Testis (tissue), 2 donors: Measurements from ENCODE around the gene NFATC2IP.
"Not testable (repeated sequence)": the region's sequence is repeated elsewhere in the genome, so short reads cannot be mapped to it uniquely, and the experiment has no call there.

ENCODE experiments used
- POLR2A ChIP-seq: fragments of 450-650 bp; IDR thresholded peaks from one replicate; pipeline ENCODE4 v1.6.1; 2017; ENCODE audit warnings: antibody characterized with exemption, mild to moderate bottlenecking, moderate library complexity
- TF ChIP-seq, protein P1 (sequence below), 3 experiments: fragments of 450-650 bp in 2 of 3; fragments of 200-600 bp in 1 of 3; sonication (generic) in 1 of 3; IDR thresholded peaks; one replicate each; pipeline ENCODE4 v1.5.1; 2016 to 2019; ENCODE audit warnings: antibody characterized with exemption in 3 of 3, mild to moderate bottlenecking in 2 of 3, moderate library complexity in 1 of 3

DNA sequence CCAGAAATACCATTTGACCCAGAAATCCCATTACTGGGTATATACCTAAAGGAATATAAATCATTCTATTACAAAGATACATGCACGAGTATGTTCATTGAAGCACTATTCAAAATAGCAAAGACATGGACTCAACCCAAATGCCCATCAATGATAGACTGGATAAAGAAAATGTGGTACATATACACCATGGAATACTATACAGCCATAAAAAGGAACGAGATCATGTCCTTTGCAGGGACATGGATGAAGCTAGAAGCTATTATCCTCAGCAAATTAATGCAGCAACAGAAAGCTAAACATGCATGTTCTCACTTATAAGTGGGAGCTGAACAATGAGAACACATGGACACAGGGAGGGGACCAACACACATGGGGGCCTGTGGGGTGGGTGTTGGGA is 24.5 kb upstream of the NFATC2IP start:
- TF ChIP-seq, protein P1, sequence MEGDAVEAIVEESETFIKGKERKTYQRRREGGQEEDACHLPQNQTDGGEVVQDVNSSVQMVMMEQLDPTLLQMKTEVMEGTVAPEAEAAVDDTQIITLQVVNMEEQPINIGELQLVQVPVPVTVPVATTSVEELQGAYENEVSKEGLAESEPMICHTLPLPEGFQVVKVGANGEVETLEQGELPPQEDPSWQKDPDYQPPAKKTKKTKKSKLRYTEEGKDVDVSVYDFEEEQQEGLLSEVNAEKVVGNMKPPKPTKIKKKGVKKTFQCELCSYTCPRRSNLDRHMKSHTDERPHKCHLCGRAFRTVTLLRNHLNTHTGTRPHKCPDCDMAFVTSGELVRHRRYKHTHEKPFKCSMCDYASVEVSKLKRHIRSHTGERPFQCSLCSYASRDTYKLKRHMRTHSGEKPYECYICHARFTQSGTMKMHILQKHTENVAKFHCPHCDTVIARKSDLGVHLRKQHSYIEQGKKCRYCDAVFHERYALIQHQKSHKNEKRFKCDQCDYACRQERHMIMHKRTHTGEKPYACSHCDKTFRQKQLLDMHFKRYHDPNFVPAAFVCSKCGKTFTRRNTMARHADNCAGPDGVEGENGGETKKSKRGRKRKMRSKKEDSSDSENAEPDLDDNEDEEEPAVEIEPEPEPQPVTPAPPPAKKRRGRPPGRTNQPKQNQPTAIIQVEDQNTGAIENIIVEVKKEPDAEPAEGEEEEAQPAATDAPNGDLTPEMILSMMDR (IDR thresholded peaks at IDR 0.05), result not testable (repeated sequence)
- TF ChIP-seq POLR2A, result not testable (repeated sequence)
